WTC11 (cell line): Measurements from ENCODE around the gene GALNT18. TPM values are rescaled to one million over a fixed set of nuclear protein-coding genes. Genes with fewer than 3 reads are reported as not detected.

Experiments
- ATAC-seq: fragments of 200-7000 bp; cut with Tn5 transposase; 2 replicates; pipeline ENCODE4 v1.10.0; 2021; ENCODE audit warnings: mild to moderate bottlenecking, moderate library complexity
- CTCF ChIA-PET: fragments of 300-600 bp; sonication (Branson Sonifier 250); formaldehyde crosslinking; loops from one replicate; lab custom pipeline; 2021; ENCODE audit warnings: antibody characterized with exemption; lab: Charles Lee
- POLR2A ChIA-PET: fragments of 350-600 bp; sonication (Branson Sonifier 250); formaldehyde crosslinking; loops from one replicate; lab custom pipeline; 2021; ENCODE audit warnings: antibody characterized with exemption; lab: Charles Lee
- DNase-seq: peaks from one replicate; pipeline ENCODE4 v3.0.0; 2021; ENCODE audit warnings: low spot score
- H3K27ac Mint-ChIP-seq: 2 replicates; pipeline ENCODE4 v1.8.0; 2021; ENCODE audit warnings: mixed read lengths
- H3K27me3 Mint-ChIP-seq: 2 replicates; pipeline ENCODE4 v1.8.0; 2021; ENCODE audit warnings: low read depth, mild to moderate bottlenecking, moderate library complexity, mixed read lengths
- H3K36me3 Mint-ChIP-seq: 2 replicates; pipeline ENCODE4 v1.8.0; 2021; ENCODE audit warnings: mixed read lengths
- H3K4me1 Mint-ChIP-seq: 2 replicates; pipeline ENCODE4 v1.8.0; 2022; ENCODE audit warnings: mixed read lengths
- H3K4me3 Mint-ChIP-seq: 2 replicates; pipeline ENCODE4 v1.8.0; 2021; ENCODE audit warnings: mild to moderate bottlenecking, moderate library complexity, mixed read lengths
- H3K9me3 Mint-ChIP-seq: 2 replicates; pipeline ENCODE4 v1.8.0; 2021; ENCODE audit warnings: mixed read lengths
- AR ChIP-seq: fragments of 250-450 bp; sonication (Bioruptor Pico); IDR thresholded peaks from 2 replicates; pipeline ENCODE4 v1.9.0; 2021; ENCODE audit warnings: mild to moderate bottlenecking
- ARID4B ChIP-seq: sonication (generic); formaldehyde crosslinking; IDR thresholded peaks from 2 replicates; pipeline ENCODE4 v1.8.0; 2023; ENCODE audit warnings: missing genetic modification reagents, mild to moderate bottlenecking, borderline replicate concordance
- ATF3 ChIP-seq: sonication (generic); formaldehyde crosslinking; conservative IDR thresholded peaks from 2 replicates; pipeline ENCODE4 v1.8.1; 2022; ENCODE audit warnings: mild to moderate bottlenecking, missing genetic modification reagents
- ATF6 ChIP-seq: sonication (generic); formaldehyde crosslinking; IDR thresholded peaks from 2 replicates; pipeline ENCODE4 v1.8.1; 2023; ENCODE audit warnings: mild to moderate bottlenecking, missing genetic modification reagents
- CDX4 ChIP-seq: fragments of 250-450 bp; sonication (Bioruptor Pico); IDR thresholded peaks from 2 replicates; pipeline ENCODE4 v1.9.0; 2021; ENCODE audit warnings: moderate library complexity, mild to moderate bottlenecking, inconsistent platforms, borderline replicate concordance
- CREM ChIP-seq: sonication (generic); formaldehyde crosslinking; IDR thresholded peaks from 2 replicates; pipeline ENCODE4 v1.8.1; 2022; ENCODE audit warnings: mild to moderate bottlenecking, missing genetic modification reagents, moderate library complexity
- ETV6 ChIP-seq: sonication (generic); formaldehyde crosslinking; IDR thresholded peaks from 2 replicates; pipeline ENCODE4 v1.8.1; 2022; ENCODE audit warnings: mild to moderate bottlenecking, missing genetic modification reagents
- FOXJ3 ChIP-seq: sonication (generic); formaldehyde crosslinking; IDR thresholded peaks from 2 replicates; pipeline ENCODE4 v1.9.0; 2021; ENCODE audit warnings: missing genetic modification reagents, mild to moderate bottlenecking, borderline replicate concordance
- FOXK1 ChIP-seq: sonication (generic); formaldehyde crosslinking; IDR thresholded peaks from 2 replicates; pipeline ENCODE4 v1.8.0; 2022; ENCODE audit warnings: mild to moderate bottlenecking, moderate library complexity, missing genetic modification reagents
- FOXP4 ChIP-seq: sonication (generic); formaldehyde crosslinking; IDR thresholded peaks from 2 replicates; pipeline ENCODE4 v1.8.0; 2022; ENCODE audit warnings: mild to moderate bottlenecking, missing genetic modification reagents
- HMGA2 ChIP-seq: fragments of 250-450 bp; sonication (Bioruptor Pico); IDR thresholded peaks from 2 replicates; pipeline ENCODE4 v1.4.0; 2021; ENCODE audit warnings: mild to moderate bottlenecking, moderate library complexity
- IRF1 ChIP-seq: sonication (generic); formaldehyde crosslinking; IDR thresholded peaks from 2 replicates; pipeline ENCODE4 v1.8.0; 2023; ENCODE audit warnings: missing genetic modification reagents
- NR2C2 ChIP-seq: sonication (generic); formaldehyde crosslinking; IDR thresholded peaks from 2 replicates; pipeline ENCODE4 v1.8.0; 2022; ENCODE audit warnings: mild to moderate bottlenecking, missing genetic modification reagents
- PREB ChIP-seq: sonication (generic); formaldehyde crosslinking; IDR thresholded peaks from 2 replicates; pipeline ENCODE4 v1.8.1; 2022; ENCODE audit warnings: mild to moderate bottlenecking, missing genetic modification reagents, moderate library complexity, borderline replicate concordance
- ZBTB43 ChIP-seq: sonication (generic); formaldehyde crosslinking; IDR thresholded peaks from 2 replicates; pipeline ENCODE4 v1.8.1; 2023; ENCODE audit warnings: mild to moderate bottlenecking, missing genetic modification reagents
- ZMAT4 ChIP-seq: fragments of 250-450 bp; sonication (Bioruptor Pico); IDR thresholded peaks from 2 replicates; pipeline ENCODE4 v1.9.0; 2021; ENCODE audit warnings: mild to moderate bottlenecking
- ZNF416 ChIP-seq: fragments of 250-450 bp; sonication (Bioruptor Pico); IDR thresholded peaks from 2 replicates; pipeline ENCODE4 v1.9.0; 2021; ENCODE audit warnings: mild to moderate bottlenecking, inconsistent platforms
- ZNF423 ChIP-seq: fragments of 250-450 bp; sonication (Bioruptor Pico); IDR thresholded peaks from 2 replicates; pipeline ENCODE4 v2.1.2; 2022; ENCODE audit warnings: mild to moderate bottlenecking, moderate library complexity
- ZNF671 ChIP-seq: fragments of 250-450 bp; sonication (Bioruptor Pico); IDR thresholded peaks from 2 replicates; pipeline ENCODE4 v1.8.0; 2021; ENCODE audit warnings: mild to moderate bottlenecking
- total RNA-seq: library from RNA; stranded (reverse); gene quantifications from 3 replicates; pipeline ENCODE4 v1.2.3, GENCODE V29; 2021

Gene GALNT18
- total RNA-seq, 1 experiment from 2014 or later = 5.0 TPM

- Mint-ChIP-seq H3K36me3 (no peaks in the 10 kb centered on the region), H3K4me1 (peaks cover 25% of the 10 kb centered on the region), H3K4me3 (no peak overlapping the region)
- ATAC-seq = no peak
- POLR2A ChIA-PET = no interaction called here
- TF ChIP-seq CDX4 (CRISPR knock-in tag) = no peak
- no peak for TF ChIP-seq HMGA2 (CRISPR knock-in tag)
- TF ChIP-seq ARID4B = no peak
- no peak for TF ChIP-seq ZMAT4 (CRISPR knock-in tag)
- TF ChIP-seq AR (CRISPR knock-in tag) = no peak
- no peak for TF ChIP-seq PREB
- no peak for TF ChIP-seq ATF3 (CRISPR knock-in tag)
- TF ChIP-seq IRF1 (CRISPR knock-in tag) = no peak
- no peak for TF ChIP-seq ATF6 (CRISPR knock-in tag)
- no peak for TF ChIP-seq ZNF423
- TF ChIP-seq, all 79 proteins: peak for 0
- DNase-seq = no peak
- Mint-ChIP-seq H3K27ac (no peak overlapping the region), H3K27me3 (peaks cover 57% of the 10 kb centered on the region), H3K9me3 (peaks cover 8% of the 10 kb centered on the region; the same call in 1 of the 2 replicates)
- CTCF ChIA-PET = interaction anchor here (0.9 to 2.9 kb wide), 4 partner anchors 8 to 158 kb away, joined by 4 to 8 read pairs (median 7); partner anchors contain the start of gene GALNT18
Observed at GRCh38 chr11:11629368-11629767, 7.6 kb upstream of the GALNT18 start.

GRCh38 chr11:11628651-11629050 is 6.8 kb upstream of the GALNT18 start:
- H3K9me3 Mint-ChIP-seq = peaks cover 8% of the 10 kb centered on the region; the same call in 1 of the 2 replicates
- H3K36me3 Mint-ChIP-seq = no peaks in the 10 kb centered on the region
- ATAC-seq = peak; percentile 38
- ChIA-PET POLR2A (no interaction called here), CTCF (interaction anchor here (0.8 to 2.9 kb wide), 5 partner anchors 7 to 591 kb away, joined by 3 to 8 read pairs (median 7); partner anchors contain the start of gene GALNT18)
- peaks cover 26% of the 10 kb centered on the region for H3K4me1 Mint-ChIP-seq
- DNase-seq = no peak
- H3K4me3 Mint-ChIP-seq = no peak overlapping the region
- H3K27ac Mint-ChIP-seq = no peak overlapping the region
- H3K27me3 Mint-ChIP-seq = peaks cover 64% of the 10 kb centered on the region
- TF ChIP-seq ZNF416 (CRISPR knock-in tag) (no peak), FOXK1 (CRISPR knock-in tag) (no peak), NR2C2 (no peak), ZBTB43 (no peak), FOXJ3 (no peak), FOXP4 (no peak), ZNF671 (CRISPR knock-in tag) (no peak), CREM (CRISPR knock-in tag) (no peak), ETV6 (no peak)
